HEK293 (cell line): ENCODE data around the gene WDCP.

ENCODE experiments used
- GLIS2 ChIP-seq: fragments of 450-650 bp; formaldehyde crosslinking; IDR thresholded peaks from 2 replicates; pipeline ENCODE4 v1.5.1; 2016; ENCODE audit warnings: missing biosample characterization, missing genetic modification characterization
- KLF9 ChIP-seq: fragments of 450-650 bp; formaldehyde crosslinking; IDR thresholded peaks from 2 replicates; pipeline ENCODE4 v1.5.1; 2016; ENCODE audit warnings: missing biosample characterization, missing genetic modification characterization, low read depth
- MZF1 ChIP-seq: fragments of 450-650 bp; formaldehyde crosslinking; IDR thresholded peaks from 2 replicates; pipeline ENCODE4 v1.5.1; 2017; ENCODE audit warnings: missing biosample characterization, missing genetic modification characterization, borderline replicate concordance
- SALL2 ChIP-seq: fragments of 450-650 bp; formaldehyde crosslinking; IDR thresholded peaks from 2 replicates; pipeline ENCODE4 v1.5.0; 2017; ENCODE audit warnings: missing biosample characterization, mild to moderate bottlenecking, missing genetic modification characterization, borderline replicate concordance
- SETDB1 ChIP-seq: IDR thresholded peaks from one replicate; pipeline ENCODE4 v1.6.1; 2017; ENCODE audit warnings: mild to moderate bottlenecking, low read length, moderate library complexity, mixed read lengths; ENCODE audit not compliant: insufficient read length
- ZBTB20 ChIP-seq: fragments of 450-650 bp; formaldehyde crosslinking; IDR thresholded peaks from 2 replicates; pipeline ENCODE4 v1.5.1; 2016; ENCODE audit warnings: missing biosample characterization, missing genetic modification characterization
- ZFHX2 ChIP-seq: fragments of 450-650 bp; formaldehyde crosslinking; conservative IDR thresholded peaks from 2 replicates; pipeline ENCODE4 v1.5.1; 2016; ENCODE audit warnings: missing biosample characterization, missing genetic modification characterization
- ZNF16 ChIP-seq: fragments of 450-650 bp; formaldehyde crosslinking; IDR thresholded peaks from 2 replicates; pipeline ENCODE4 v1.5.1; 2016; ENCODE audit warnings: low read depth, missing biosample characterization, missing genetic modification characterization
- ZNF2 ChIP-seq: fragments of 450-650 bp; formaldehyde crosslinking; IDR thresholded peaks from 2 replicates; pipeline ENCODE4 v1.5.1; 2016; ENCODE audit warnings: missing biosample characterization, missing genetic modification characterization
- ZNF311 ChIP-seq: fragments of 450-650 bp; formaldehyde crosslinking; IDR thresholded peaks from 2 replicates; pipeline ENCODE4 v1.5.1; 2017; ENCODE audit warnings: missing biosample characterization, missing genetic modification characterization, borderline replicate concordance
- ZNF324 ChIP-seq: fragments of 450-650 bp; formaldehyde crosslinking; IDR thresholded peaks from 2 replicates; pipeline ENCODE4 v1.5.1; 2016; ENCODE audit warnings: missing biosample characterization, missing genetic modification characterization
- ZNF354C ChIP-seq: fragments of 450-650 bp; formaldehyde crosslinking; IDR thresholded peaks from 2 replicates; pipeline ENCODE4 v1.5.1; 2016; ENCODE audit warnings: missing biosample characterization, missing genetic modification characterization, low read depth, borderline replicate concordance
- ZNF48 ChIP-seq: fragments of 450-650 bp; formaldehyde crosslinking; IDR thresholded peaks from 2 replicates; pipeline ENCODE4 v1.5.1; 2016; ENCODE audit warnings: missing biosample characterization, missing genetic modification characterization
- ZNF521 ChIP-seq: fragments of 450-650 bp; formaldehyde crosslinking; IDR thresholded peaks from 2 replicates; pipeline ENCODE4 v1.5.1; 2017; ENCODE audit warnings: missing biosample characterization, mild to moderate bottlenecking, missing genetic modification characterization
- ZNF530 ChIP-seq: fragments of 450-650 bp; formaldehyde crosslinking; IDR thresholded peaks from 2 replicates; pipeline ENCODE4 v1.5.1; 2016; ENCODE audit warnings: low read depth, missing biosample characterization, missing genetic modification characterization
- ZNF600 ChIP-seq: fragments of 450-650 bp; formaldehyde crosslinking; IDR thresholded peaks from 2 replicates; pipeline ENCODE4 v1.5.1; 2016; ENCODE audit warnings: missing biosample characterization, missing genetic modification characterization
- ZNF670 ChIP-seq: fragments of 450-650 bp; formaldehyde crosslinking; IDR thresholded peaks from 2 replicates; pipeline ENCODE4 v1.5.1; 2016; ENCODE audit warnings: missing biosample characterization, missing genetic modification characterization, low read depth
- ZNF776 ChIP-seq: fragments of 450-650 bp; formaldehyde crosslinking; IDR thresholded peaks from 2 replicates; pipeline ENCODE4 v1.5.0; 2017; ENCODE audit warnings: missing biosample characterization, missing genetic modification characterization, borderline replicate concordance
- ZNF777 ChIP-seq: fragments of 450-650 bp; formaldehyde crosslinking; IDR thresholded peaks from 2 replicates; pipeline ENCODE4 v1.5.1; 2017; ENCODE audit warnings: missing biosample characterization, missing genetic modification characterization, borderline replicate concordance
- ZNF792 ChIP-seq: fragments of 450-650 bp; formaldehyde crosslinking; IDR thresholded peaks from 2 replicates; pipeline ENCODE4 v1.5.1; 2016; ENCODE audit warnings: missing biosample characterization, missing genetic modification characterization
- ZXDB ChIP-seq: fragments of 450-650 bp; formaldehyde crosslinking; IDR thresholded peaks from 2 replicates; pipeline ENCODE4 v1.5.1; 2016; ENCODE audit warnings: missing biosample characterization, missing genetic modification characterization
- TF ChIP-seq, protein P1 (sequence below): fragments of 450-650 bp; formaldehyde crosslinking; IDR thresholded peaks from 2 replicates; pipeline ENCODE4 v1.5.1; 2016; ENCODE audit warnings: missing biosample characterization, missing genetic modification characterization
- TF ChIP-seq, protein P2 (sequence below): fragments of 450-650 bp; formaldehyde crosslinking; IDR thresholded peaks from 2 replicates; pipeline ENCODE4 v1.5.1; 2016; ENCODE audit warnings: missing biosample characterization, missing genetic modification characterization, borderline replicate concordance
- TF ChIP-seq, protein P3 (sequence below): fragments of 450-650 bp; formaldehyde crosslinking; IDR thresholded peaks from 2 replicates; pipeline ENCODE4 v1.5.1; 2016; ENCODE audit warnings: missing biosample characterization, missing genetic modification characterization, borderline replicate concordance
- TF ChIP-seq, protein P4 (sequence below): fragments of 450-650 bp; IDR thresholded peaks from 2 replicates; pipeline ENCODE4 v1.5.1; 2018; ENCODE audit warnings: missing biosample characterization, missing genetic modification characterization
- TF ChIP-seq, protein P5 (sequence below): fragments of 450-650 bp; formaldehyde crosslinking; IDR thresholded peaks from 2 replicates; pipeline ENCODE4 v1.5.1; 2016; ENCODE audit warnings: missing biosample characterization, missing genetic modification characterization

Gene WDCP

DNA sequence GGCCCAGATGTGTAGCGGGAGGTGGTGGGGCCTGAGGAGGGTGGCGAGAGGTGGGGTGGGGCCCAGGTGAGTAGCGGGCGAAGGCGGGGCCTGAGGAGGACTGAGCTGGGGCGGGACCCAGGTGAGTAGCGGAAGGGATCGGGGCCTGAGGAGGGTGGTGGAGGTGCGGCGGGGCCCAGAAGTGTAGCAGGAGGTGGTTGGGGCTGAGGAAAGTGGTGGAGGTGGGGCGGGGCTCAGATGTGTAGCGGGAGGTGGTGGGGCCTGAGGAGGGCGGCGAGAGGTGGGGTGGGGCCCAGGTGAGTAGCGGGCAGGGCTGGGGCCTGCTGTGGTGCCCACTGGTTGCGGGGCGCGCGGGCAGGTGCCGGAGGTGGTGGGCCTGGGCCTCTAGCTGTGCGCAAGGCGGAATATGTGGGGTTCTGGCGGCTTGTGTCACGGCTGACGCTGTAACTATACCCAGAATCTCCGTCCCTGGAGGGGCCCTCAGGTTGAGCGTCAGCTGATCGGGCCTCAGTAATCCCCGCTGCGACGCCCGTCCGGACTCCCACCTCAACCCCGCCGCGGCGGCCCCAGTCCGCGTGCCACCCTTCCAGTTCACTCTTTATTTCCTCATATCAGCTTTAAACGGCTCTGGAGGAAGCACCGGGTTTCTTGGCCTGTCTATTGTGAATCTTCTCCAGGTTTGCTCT is 29.8 kb upstream of the WDCP start (continued):
- TF ChIP-seq, protein P1, sequence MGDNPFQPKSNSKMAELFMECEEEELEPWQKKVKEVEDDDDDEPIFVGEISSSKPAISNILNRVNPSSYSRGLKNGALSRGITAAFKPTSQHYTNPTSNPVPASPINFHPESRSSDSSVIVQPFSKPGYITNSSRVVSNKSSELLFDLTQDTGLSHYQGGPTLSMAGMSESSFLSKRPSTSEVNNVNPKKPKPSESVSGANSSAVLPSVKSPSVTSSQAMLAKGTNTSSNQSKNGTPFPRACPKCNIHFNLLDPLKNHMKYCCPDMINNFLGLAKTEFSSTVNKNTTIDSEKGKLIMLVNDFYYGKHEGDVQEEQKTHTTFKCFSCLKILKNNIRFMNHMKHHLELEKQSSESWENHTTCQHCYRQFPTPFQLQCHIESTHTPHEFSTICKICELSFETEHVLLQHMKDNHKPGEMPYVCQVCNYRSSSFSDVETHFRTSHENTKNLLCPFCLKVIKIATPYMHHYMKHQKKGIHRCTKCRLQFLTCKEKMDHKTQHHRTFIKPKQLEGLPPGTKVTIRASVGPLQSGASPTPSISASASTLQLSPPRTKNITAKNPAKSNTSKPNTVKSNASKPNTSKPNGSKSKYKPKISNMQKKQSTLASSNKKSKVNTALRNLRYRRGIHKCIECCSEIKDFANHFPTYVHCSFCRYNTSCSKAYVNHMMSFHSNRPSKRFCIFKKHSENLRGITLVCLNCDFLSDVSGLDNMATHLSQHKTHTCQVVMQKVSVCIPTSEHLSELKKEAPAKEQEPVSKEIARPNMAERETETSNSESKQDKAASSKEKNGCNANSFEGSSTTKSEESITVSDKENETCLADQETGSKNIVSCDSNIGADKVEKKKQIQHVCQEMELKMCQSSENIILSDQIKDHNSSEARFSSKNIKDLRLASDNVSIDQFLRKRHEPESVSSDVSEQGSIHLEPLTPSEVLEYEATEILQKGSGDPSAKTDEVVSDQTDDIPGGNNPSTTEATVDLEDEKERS (tag by site-specific recombination): no peak
- TF ChIP-seq ZFHX2 (tag by site-specific recombination): no peak
- TF ChIP-seq ZNF670 (tag by site-specific recombination): no peak
- TF ChIP-seq ZNF521: no peak
- no peak for TF ChIP-seq MZF1 (tag by site-specific recombination)
- TF ChIP-seq, protein P2, sequence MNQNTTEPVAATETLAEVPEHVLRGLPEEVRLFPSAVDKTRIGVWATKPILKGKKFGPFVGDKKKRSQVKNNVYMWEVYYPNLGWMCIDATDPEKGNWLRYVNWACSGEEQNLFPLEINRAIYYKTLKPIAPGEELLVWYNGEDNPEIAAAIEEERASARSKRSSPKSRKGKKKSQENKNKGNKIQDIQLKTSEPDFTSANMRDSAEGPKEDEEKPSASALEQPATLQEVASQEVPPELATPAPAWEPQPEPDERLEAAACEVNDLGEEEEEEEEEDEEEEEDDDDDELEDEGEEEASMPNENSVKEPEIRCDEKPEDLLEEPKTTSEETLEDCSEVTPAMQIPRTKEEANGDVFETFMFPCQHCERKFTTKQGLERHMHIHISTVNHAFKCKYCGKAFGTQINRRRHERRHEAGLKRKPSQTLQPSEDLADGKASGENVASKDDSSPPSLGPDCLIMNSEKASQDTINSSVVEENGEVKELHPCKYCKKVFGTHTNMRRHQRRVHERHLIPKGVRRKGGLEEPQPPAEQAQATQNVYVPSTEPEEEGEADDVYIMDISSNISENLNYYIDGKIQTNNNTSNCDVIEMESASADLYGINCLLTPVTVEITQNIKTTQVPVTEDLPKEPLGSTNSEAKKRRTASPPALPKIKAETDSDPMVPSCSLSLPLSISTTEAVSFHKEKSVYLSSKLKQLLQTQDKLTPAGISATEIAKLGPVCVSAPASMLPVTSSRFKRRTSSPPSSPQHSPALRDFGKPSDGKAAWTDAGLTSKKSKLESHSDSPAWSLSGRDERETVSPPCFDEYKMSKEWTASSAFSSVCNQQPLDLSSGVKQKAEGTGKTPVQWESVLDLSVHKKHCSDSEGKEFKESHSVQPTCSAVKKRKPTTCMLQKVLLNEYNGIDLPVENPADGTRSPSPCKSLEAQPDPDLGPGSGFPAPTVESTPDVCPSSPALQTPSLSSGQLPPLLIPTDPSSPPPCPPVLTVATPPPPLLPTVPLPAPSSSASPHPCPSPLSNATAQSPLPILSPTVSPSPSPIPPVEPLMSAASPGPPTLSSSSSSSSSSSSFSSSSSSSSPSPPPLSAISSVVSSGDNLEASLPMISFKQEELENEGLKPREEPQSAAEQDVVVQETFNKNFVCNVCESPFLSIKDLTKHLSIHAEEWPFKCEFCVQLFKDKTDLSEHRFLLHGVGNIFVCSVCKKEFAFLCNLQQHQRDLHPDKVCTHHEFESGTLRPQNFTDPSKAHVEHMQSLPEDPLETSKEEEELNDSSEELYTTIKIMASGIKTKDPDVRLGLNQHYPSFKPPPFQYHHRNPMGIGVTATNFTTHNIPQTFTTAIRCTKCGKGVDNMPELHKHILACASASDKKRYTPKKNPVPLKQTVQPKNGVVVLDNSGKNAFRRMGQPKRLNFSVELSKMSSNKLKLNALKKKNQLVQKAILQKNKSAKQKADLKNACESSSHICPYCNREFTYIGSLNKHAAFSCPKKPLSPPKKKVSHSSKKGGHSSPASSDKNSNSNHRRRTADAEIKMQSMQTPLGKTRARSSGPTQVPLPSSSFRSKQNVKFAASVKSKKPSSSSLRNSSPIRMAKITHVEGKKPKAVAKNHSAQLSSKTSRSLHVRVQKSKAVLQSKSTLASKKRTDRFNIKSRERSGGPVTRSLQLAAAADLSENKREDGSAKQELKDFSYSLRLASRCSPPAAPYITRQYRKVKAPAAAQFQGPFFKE (tag by site-specific recombination): no peak
- no peak for TF ChIP-seq ZXDB
- no peak for TF ChIP-seq SALL2 (tag by site-specific recombination)
- TF ChIP-seq ZNF530: no peak
- TF ChIP-seq, protein P3, sequence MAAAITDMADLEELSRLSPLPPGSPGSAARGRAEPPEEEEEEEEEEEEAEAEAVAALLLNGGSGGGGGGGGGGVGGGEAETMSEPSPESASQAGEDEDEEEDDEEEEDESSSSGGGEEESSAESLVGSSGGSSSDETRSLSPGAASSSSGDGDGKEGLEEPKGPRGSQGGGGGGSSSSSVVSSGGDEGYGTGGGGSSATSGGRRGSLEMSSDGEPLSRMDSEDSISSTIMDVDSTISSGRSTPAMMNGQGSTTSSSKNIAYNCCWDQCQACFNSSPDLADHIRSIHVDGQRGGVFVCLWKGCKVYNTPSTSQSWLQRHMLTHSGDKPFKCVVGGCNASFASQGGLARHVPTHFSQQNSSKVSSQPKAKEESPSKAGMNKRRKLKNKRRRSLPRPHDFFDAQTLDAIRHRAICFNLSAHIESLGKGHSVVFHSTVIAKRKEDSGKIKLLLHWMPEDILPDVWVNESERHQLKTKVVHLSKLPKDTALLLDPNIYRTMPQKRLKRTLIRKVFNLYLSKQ (tag by site-specific recombination): no peak
- TF ChIP-seq ZNF792 (tag by site-specific recombination): no peak
- peak; percentile 48; the same call in 1 of the 2 replicates for TF ChIP-seq ZBTB20 (tag by site-specific recombination)
- TF ChIP-seq ZNF48 (tag by site-specific recombination): no peak
- no peak for TF ChIP-seq ZNF354C (tag by site-specific recombination)
- TF ChIP-seq, protein P4, sequence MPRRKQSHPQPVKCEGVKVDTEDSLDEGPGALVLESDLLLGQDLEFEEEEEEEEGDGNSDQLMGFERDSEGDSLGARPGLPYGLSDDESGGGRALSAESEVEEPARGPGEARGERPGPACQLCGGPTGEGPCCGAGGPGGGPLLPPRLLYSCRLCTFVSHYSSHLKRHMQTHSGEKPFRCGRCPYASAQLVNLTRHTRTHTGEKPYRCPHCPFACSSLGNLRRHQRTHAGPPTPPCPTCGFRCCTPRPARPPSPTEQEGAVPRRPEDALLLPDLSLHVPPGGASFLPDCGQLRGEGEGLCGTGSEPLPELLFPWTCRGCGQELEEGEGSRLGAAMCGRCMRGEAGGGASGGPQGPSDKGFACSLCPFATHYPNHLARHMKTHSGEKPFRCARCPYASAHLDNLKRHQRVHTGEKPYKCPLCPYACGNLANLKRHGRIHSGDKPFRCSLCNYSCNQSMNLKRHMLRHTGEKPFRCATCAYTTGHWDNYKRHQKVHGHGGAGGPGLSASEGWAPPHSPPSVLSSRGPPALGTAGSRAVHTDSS: no peak
- no peak for TF ChIP-seq ZNF324 (tag by site-specific recombination)
- TF ChIP-seq, protein P5, sequence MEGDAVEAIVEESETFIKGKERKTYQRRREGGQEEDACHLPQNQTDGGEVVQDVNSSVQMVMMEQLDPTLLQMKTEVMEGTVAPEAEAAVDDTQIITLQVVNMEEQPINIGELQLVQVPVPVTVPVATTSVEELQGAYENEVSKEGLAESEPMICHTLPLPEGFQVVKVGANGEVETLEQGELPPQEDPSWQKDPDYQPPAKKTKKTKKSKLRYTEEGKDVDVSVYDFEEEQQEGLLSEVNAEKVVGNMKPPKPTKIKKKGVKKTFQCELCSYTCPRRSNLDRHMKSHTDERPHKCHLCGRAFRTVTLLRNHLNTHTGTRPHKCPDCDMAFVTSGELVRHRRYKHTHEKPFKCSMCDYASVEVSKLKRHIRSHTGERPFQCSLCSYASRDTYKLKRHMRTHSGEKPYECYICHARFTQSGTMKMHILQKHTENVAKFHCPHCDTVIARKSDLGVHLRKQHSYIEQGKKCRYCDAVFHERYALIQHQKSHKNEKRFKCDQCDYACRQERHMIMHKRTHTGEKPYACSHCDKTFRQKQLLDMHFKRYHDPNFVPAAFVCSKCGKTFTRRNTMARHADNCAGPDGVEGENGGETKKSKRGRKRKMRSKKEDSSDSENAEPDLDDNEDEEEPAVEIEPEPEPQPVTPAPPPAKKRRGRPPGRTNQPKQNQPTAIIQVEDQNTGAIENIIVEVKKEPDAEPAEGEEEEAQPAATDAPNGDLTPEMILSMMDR: no peak
- TF ChIP-seq ZNF777 (tag by site-specific recombination): no peak
- TF ChIP-seq ZNF16 (tag by site-specific recombination): no peak
- TF ChIP-seq ZNF776 (tag by site-specific recombination): no peak
- no peak for TF ChIP-seq SETDB1
- TF ChIP-seq ZNF2: no peak
- TF ChIP-seq KLF9 (tag by site-specific recombination): peak; percentile 79
- TF ChIP-seq ZNF311: no peak
- TF ChIP-seq GLIS2 (tag by site-specific recombination): peak; percentile 92
- TF ChIP-seq ZNF600 (tag by site-specific recombination): 0 out of 2 replicates have a peak, but pooled peaks have one; percentile 36
